Natural killer cell treated with Interleukin-12 subunit alpha and Interleukin-12 subunit beta and Interleukin-15 and Interleukin-18, amount 100 ng/mL, for 72 hours (primary cell): ENCODE results near the gene ZFP36. TPM values are rescaled to one million over a fixed set of nuclear protein-coding genes. Genes with fewer than 3 reads are reported as not detected.
"Not testable (repeated sequence)": the region's sequence is repeated elsewhere in the genome, so short reads cannot be mapped to it uniquely, and the experiment has no call there.

ENCODE experiments used
- ATAC-seq, 2 donors: fragments of 150-1000 bp; cut with Tn5 transposase in 1 of 2; sonication (Bioruptor Pico), chemical (Tn5 transposase) in 1 of 2; 2 replicates each; pipeline ENCODE4 v1.10.0; 2021
- DNase-seq: peaks from one replicate; pipeline ENCODE4 v3.0.0; 2022; ENCODE audit warnings: low spot score
- H3K27ac Mint-ChIP-seq, 2 donors: 1 replicate in 1 of 2; 2 replicates in 1 of 2; pipeline ENCODE4 v1.8.0; 2022; ENCODE audit warnings: mixed read lengths in 2 of 2, mild to moderate bottlenecking in 1 of 2, moderate library complexity in 1 of 2
- H3K27me3 Mint-ChIP-seq, 2 donors: 1 replicate in 1 of 2; 2 replicates in 1 of 2; pipeline ENCODE4 v1.8.0; 2022; ENCODE audit warnings: mixed read lengths in 2 of 2
- H3K36me3 Mint-ChIP-seq: one replicate; pipeline ENCODE4 v1.8.0; 2022; ENCODE audit warnings: mixed read lengths
- H3K4me1 Mint-ChIP-seq, 2 donors: 1 replicate in 1 of 2; 2 replicates in 1 of 2; pipeline ENCODE4 v1.8.0; 2022; ENCODE audit warnings: low read depth in 2 of 2, mixed read lengths in 2 of 2, mild to moderate bottlenecking in 1 of 2
- H3K4me3 Mint-ChIP-seq: one replicate; pipeline ENCODE4 v1.8.0; 2022; ENCODE audit warnings: mixed read lengths
- H3K9me3 Mint-ChIP-seq: 2 replicates; pipeline ENCODE4 v1.8.0; 2022; ENCODE audit warnings: mixed read lengths
- total RNA-seq, 2 donors: library from RNA; stranded (reverse); gene quantifications; one replicate each; pipeline ENCODE4 v1.2.3, GENCODE V29; 2022

The ZFP36 gene
- total RNA-seq, 2 donors from 2014 or later, result 11.2 to 27.8 TPM

DNA sequence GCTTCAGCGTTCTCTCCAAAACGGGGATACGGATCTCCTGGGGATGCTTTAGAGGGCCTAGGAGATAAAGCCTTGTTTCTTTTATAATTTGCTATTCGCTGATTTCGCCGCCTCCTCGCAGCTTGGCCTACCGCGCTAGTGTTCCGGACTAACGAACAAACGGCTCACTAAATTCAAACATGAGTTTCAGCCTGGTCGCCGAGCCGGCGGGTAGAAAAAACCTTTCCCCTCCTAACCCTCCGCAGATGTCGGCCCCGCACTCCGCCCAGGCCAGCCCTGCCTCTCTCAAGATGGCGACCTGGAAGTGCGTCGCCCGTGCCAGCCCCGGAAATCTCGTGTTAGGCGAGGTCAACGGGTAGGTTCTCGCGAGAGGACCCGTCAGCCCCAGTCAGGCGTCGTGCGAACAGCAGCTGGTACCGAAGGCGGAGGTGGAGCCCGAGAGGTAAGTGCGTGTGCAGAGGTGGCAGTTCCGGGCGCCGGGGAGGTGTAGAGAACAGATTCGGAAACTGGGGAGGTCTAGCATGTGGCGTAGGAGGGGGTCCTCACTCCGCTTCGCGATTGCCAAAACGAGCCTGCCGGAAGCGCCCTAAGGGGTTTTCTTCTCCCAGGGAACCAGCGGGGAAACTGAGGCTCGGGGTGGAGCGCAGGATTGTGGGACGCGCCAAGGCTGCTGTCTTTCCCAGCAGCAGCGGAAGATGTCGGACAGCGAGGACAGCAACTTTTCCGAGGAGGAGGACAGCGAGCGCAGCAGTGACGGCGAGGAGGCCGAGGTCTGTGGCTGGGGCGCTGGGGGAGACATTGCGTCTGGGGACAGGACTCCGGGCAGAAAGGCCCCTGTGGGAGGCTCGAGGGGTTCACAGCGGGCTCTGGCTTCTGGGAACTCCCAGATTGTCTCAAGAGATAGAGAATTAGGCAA is 38.8 kb downstream of the ZFP36 start, which contains the start of gene SUPT5H:
Gene SUPT5H, plus strand, starts transcription at position 387 of the 916 bp plus-strand sequence. Its CDS starts 309 bp downstream, at position 696.
- Mint-ChIP-seq H3K36me3 (peaks cover 10% of the 10 kb centered on the region), H3K4me3 (peak within 1 kb of the TSS; percentile 93), H3K4me1 (peaks cover 35 to 47% of the 10 kb centered on the region in 2 donors), H3K27me3 (no peaks in the 10 kb centered on the region), H3K9me3 (no peaks in the 10 kb centered on the region), H3K27ac (peak within 1 kb of the TSS; percentile 95 to 96)
- ATAC-seq (peak; percentile 97 to 99), DNase-seq (peak; percentile 98)

DNA sequence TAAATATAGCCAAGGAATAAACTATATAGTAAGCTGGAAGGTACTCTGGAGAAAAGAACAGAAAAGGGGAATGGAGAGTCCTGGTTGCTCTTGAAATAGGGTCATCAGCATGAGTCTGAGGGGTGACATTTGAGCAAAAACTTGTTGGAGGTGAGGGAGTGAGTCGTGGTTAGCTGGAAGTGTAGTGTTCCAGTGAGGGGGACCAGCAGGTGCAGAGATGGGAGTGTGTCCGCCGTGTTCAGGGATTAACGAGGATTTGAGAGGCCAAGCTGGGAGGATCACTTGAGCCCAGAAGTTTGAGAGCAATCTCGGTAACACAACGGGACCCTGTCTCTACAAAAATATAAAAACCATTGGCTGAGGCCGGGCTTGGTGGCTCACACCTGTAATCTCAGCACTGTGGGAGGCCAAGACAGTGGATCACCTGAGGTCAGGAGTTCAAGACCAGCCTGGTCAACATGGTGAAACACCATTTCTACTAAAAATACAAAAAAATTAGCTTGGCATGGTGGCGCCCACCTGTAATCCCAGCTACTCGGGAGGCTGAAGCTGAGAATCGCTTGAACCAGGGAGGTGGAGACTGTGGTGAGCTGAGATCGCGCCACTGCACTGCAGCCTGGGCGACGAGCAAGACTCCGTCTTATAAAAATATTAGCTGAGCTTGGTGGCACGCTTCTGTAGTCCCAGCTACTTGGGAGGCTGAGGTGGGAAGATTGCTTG is 39.9 kb downstream of the ZFP36 start:
- peaks cover 38 to 52% of the 10 kb centered on the region in 2 donors for H3K4me1 Mint-ChIP-seq
- H3K9me3 Mint-ChIP-seq, result no peaks in the 10 kb centered on the region
- peak overlapping the region; percentile 93 for H3K4me3 Mint-ChIP-seq
- no peak for ATAC-seq
- DNase-seq, result no peak
- peak overlapping the region; percentile 95 to 96 for H3K27ac Mint-ChIP-seq
- H3K27me3 Mint-ChIP-seq, result no peaks in the 10 kb centered on the region
- H3K36me3 Mint-ChIP-seq, result peaks cover 10% of the 10 kb centered on the region

DNA sequence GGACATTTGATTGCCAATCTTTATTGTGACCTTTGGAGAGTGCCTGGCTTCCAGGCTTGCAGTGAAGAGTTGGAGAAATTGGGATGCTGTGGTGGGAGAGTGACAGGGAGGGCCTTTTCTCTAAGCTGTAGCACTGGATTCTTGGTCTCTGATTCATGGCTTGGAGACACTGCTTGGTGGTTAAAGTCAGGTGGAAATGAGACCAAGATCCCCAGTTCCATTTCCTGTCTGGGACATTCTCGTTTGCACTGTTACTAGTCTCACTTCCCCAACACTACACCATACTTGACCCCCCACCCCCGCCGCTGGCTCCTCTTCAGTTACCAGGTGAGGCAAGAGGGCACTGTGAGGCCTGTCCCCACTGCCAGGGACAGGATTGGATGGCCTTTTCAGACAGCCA is 41.6 kb downstream of the ZFP36 start:
- Mint-ChIP-seq H3K27me3 (no peaks in the 10 kb centered on the region), H3K9me3 (no peaks in the 10 kb centered on the region), H3K27ac (peak overlapping the region; percentile 95 to 96), H3K4me3 (peak overlapping the region; percentile 93), H3K36me3 (peaks cover 15% of the 10 kb centered on the region), H3K4me1 (peaks cover 53 to 66% of the 10 kb centered on the region in 2 donors)
- DNase-seq, result no peak
- no peak for ATAC-seq

DNA sequence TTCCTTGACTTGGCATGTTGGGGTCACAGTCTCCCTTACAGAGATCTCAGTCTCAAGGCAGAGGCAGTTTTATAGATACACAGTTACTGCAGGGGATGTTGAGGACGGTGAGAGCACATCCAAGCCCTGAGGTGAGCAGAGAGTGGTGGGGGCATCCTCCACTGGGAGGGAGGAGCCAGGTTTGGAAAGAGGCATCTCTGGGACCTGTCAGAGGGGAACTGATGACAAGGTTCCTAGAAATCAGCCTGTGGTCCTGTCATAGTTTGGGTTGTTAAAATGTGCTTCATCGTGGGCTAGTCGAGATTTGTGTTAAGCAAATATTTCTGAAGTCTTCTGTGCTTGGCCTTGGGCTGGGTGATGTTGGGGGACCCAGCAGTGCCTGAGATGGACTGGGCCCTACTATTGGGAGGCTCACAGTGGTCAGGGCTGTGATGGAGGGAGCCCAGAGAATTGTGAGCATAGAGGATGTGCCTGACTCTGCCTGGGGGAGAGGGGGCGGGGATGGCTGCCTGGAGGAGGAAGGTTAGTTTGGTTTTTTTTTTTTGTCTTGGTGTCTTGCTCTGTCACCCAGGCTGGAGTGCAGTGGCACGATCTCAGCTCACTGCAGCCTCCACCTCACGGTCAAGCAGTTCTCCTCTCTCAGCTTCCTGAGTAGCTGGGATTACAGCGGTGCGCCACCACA is 42.6 kb downstream of the ZFP36 start:
- peak overlapping the region; percentile 95 to 96 for H3K27ac Mint-ChIP-seq

DNA sequence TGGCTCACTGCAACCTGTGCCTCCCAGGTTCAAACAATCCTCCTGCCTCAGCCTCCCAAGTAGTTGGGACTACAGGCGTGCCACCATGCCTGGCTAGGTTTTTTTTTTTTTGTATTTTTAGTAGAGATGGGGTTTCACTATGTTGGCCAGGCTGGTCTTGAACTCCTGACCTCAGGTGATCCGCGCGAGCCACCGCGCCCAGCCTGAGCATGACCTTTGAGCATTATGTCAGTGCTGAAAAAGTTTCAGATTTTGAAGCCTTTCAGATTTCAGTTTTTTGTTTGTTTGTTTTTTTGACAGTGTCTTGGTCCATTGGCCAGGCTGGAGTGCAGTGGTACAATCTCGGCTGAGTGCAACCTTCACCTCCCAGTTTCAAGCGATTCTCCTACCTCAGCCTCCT is 44.6 kb downstream of the ZFP36 start:
- H3K9me3 Mint-ChIP-seq, DNase-seq, H3K27me3 Mint-ChIP-seq, H3K4me3 Mint-ChIP-seq, ATAC-seq: not testable (repeated sequence)
- H3K27ac Mint-ChIP-seq, result peak overlapping the region in 1 of 2 donors; percentile 18
- H3K4me1 Mint-ChIP-seq, result peaks cover 50 to 58% of the 10 kb centered on the region in 2 donors
- H3K36me3 Mint-ChIP-seq, result peaks cover 15% of the 10 kb centered on the region

More for the DNA sequence above, 42.6 kb downstream of the ZFP36 start:
- peak overlapping the region; percentile 93 for H3K4me3 Mint-ChIP-seq
- peaks cover 54 to 67% of the 10 kb centered on the region in 2 donors for H3K4me1 Mint-ChIP-seq
- DNase-seq (no peak), ATAC-seq (no peak)
- no peaks in the 10 kb centered on the region for H3K9me3 Mint-ChIP-seq
- H3K27me3 Mint-ChIP-seq, result no peaks in the 10 kb centered on the region
- H3K36me3 Mint-ChIP-seq, result peaks cover 17% of the 10 kb centered on the region

Other genes starting within 250 kb of the ZFP36 start
- gene NCCRP1, start 209.9 kb upstream of the ZFP36 start, total RNA-seq, result not detected
- not detected for gene SYCN, start 202.6 kb upstream of the ZFP36 start, total RNA-seq
- gene IFNL3, start 161.8 kb upstream of the ZFP36 start, total RNA-seq, result not detected
- not detected for gene IFNL4, start 158.0 kb upstream of the ZFP36 start, total RNA-seq
- gene IFNL2, start 138.5 kb upstream of the ZFP36 start, total RNA-seq, result not detected
- gene IFNL1, start 110.4 kb upstream of the ZFP36 start, total RNA-seq, result under 1 TPM in 1 of 2 donors, not detected in 1; 0.36 TPM
- 1 to 10 TPM; 2.3 to 4.9 TPM for gene LRFN1, start 86.0 kb upstream of the ZFP36 start, total RNA-seq
- gene GMFG, start 70.8 kb upstream of the ZFP36 start, total RNA-seq, result 100 to 1,000 TPM; 185 to 242 TPM
- gene SAMD4B, start 64.4 kb upstream of the ZFP36 start, total RNA-seq, result 10 to 100 TPM; 81.4 to 95.5 TPM
- 10 to 100 TPM; 38.1 to 39.2 TPM for gene PAF1, start 15.7 kb upstream of the ZFP36 start, total RNA-seq
- 10 to 100 TPM; 22.2 to 35.2 TPM for gene MED29, start 15.5 kb upstream of the ZFP36 start, total RNA-seq
- gene PLEKHG2, start 5.8 kb downstream of the ZFP36 start, total RNA-seq, result 10 to 100 TPM; 30.8 to 68.1 TPM
- 1,000 to 10,000 TPM; 1,544 to 1,854 TPM for gene RPS16, start 29.1 kb downstream of the ZFP36 start, total RNA-seq
- gene SUPT5H, start 38.7 kb downstream of the ZFP36 start, total RNA-seq, result 100 to 1,000 TPM; 164 to 192 TPM
- 100 to 1,000 TPM in 1 of 2 donors, 10 to 100 TPM in 1; 74.0 to 133 TPM for gene TIMM50, start 74.0 kb downstream of the ZFP36 start, total RNA-seq
- gene DLL3, start 92.1 kb downstream of the ZFP36 start, total RNA-seq, result under 1 TPM; 0.21 to 0.92 TPM
- not detected for gene SELENOV, start 108.3 kb downstream of the ZFP36 start, total RNA-seq
- gene EID2B, start 126.0 kb downstream of the ZFP36 start, total RNA-seq, result 1 to 10 TPM; 1.9 to 5.4 TPM
- gene EID2, start 133.3 kb downstream of the ZFP36 start, total RNA-seq, result 10 to 100 TPM; 10.4 to 11.4 TPM
- not detected for gene LGALS13, start 195.7 kb downstream of the ZFP36 start, total RNA-seq
- not detected for gene LGALS16, start 249.1 kb downstream of the ZFP36 start, total RNA-seq